SK-N-DZ (cell line): ENCODE measurements around the gene GOLGB1.

ENCODE experiments used
- DNase-seq: peaks from one replicate; pipeline ENCODE4 v3.0.0-alpha.2; 2015; ENCODE audit warnings: low spot score
- small RNA-seq, 2 experiments: library from RNA; depleted of rRNA; stranded (forward); fragments of <200 nt; gene quantifications; one replicate each; pipeline ENCODE3, GENCODE V24; 2014

GOLGB1 gene

DNA sequence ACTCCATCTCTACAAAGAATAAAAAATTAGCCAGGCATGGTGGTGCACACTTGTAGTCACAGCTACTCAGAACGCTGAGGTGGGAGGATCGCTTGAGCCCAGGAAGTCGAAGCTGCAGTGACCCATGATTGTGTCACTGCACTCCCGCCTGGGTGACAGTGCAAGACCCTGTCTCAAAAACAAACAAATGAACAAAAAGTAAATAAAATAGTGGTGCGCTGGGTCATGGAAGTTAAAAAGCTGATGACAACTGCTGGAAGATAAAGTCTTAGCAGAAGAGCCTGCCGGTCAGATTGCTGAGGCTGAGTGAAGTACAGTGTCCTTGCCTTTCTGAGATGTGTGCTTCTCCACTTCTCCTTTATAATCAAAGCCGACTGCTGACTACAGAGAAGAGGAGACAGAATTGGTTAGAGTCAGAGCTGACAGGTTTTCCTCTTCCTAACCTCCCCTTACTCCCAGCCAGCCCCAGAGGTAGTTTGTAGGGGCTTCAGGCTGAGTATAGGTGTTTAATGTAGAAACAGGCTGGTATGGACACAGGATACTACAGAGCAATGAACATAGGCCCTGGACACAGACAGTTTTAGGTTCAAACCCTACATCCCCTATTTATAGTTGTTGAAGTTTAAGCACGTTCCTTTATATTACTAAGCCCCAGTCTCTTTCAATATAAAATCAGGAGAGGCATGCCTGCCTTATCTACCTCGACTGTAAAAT, 106.8 kb downstream of the GOLGB1 start:
- no peak for DNase-seq

DNA sequence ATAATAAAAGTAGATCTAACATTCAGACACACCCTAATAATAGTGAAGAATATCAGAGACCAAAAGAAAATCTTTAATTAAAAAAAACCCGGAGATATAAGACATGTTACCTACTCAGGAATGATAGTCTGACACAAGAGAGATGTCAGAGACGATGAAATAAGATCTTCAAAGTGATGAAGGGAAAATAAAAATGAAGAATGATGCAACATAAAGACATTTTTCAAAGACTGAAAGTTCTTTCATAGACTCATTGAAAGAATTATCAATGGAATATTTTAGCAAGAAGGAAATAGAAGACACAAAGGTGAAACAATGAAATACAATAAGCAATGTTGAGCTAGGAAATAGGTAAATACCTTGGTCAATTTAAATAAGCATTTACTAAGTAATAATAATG, 108.4 kb downstream of the GOLGB1 start:
- no peak for DNase-seq

DNA sequence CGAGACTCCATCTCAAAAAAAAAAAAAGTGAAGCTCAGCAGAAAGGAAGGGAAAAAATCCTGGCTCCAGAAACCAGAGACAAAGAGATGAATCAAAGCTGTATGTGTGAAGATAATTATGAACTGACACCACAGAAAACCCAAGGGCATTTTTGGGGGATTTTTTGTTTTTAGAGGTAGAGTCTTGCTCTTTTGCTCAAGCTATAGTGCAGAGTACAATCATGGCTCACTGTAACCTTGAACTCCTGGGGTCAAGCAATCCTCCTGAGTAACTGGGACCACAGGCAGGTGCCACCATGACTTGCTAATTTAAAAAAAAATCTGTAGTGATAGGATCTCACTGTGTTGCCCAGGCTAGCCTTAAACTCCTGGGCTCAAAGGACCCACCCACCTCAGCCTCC, 111.6 kb downstream of the GOLGB1 start:
- no peak for DNase-seq

DNA sequence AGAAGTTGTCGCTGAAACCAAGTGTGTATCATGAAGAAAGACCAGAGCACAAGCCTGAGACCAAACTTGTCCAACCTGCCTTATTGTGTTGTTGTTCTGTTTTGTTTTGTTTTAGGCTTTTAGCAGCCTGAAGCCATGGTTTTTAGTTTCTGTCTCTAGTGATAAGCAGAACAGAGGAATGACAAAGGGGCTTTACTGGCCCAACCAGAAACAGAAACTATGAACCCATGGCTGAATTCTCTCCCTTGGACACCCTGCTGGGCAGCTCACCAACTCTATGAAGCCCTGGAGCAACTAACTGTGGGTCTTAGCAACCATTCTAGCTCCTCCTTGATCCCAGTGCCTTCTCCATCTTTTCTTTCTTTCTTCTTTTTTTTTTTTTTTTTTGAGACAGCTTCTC, 119.2 kb downstream of the GOLGB1 start:
- DNase-seq, result no peak

DNA sequence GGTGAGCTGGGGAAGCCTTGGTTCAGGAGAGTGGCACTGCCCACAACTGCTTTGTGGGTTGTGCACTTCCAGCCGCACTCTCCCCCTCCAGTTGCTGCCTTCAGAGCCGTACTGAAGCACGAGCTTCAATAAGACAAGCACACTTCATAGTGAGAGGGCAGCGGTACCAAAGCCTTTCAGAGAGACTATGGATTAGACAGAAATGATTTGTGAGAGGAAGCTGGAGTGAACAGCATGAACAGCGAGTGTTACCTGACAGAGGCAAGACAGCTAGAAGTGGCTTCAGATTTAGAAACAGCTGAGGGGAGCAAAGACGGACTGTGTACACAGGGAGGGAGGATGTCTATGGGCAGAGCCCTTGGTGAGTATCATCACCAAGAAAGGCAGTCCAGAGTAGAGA, 119.9 kb downstream of the GOLGB1 start:
- DNase-seq, result no peak

DNA sequence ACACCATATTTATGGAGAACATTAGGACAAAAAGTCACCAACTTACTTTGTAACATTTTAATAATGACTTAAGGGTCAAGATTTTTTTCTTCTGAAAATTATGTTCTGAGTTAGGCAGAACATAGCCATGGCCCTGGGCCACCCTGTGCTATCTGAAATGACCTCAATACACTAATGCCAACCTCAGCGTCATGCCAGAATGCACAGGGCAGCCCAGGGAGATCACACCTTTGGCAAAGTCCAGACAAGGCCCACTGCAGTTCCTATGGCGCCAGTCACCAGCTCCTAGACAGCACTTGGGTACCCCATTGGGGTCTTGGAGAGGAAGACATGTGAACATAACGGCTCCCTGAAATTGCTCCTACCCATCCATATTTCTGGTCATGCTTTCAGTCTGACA, 121.9 kb downstream of the GOLGB1 start:
- no peak for DNase-seq

DNA sequence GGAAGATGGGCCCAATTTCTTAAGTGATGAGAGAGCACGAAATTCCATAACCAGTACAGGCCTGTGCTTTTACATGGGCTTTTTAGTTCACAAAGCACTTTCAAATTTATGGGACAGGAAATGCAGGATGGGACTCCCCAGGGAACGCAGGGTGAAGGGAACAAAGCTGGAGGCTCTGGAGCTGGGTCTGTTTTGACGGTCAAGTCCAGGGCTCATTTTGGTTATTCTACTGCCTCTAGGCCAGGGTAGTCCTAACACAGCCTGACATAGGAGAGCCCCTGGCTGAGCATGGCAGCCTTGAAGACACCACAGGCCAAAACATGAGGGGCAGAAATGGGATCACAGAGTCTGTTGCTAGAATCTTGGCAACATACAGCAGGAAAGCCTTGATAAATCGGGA, 122.3 kb downstream of the GOLGB1 start:
- DNase-seq, result no peak

DNA sequence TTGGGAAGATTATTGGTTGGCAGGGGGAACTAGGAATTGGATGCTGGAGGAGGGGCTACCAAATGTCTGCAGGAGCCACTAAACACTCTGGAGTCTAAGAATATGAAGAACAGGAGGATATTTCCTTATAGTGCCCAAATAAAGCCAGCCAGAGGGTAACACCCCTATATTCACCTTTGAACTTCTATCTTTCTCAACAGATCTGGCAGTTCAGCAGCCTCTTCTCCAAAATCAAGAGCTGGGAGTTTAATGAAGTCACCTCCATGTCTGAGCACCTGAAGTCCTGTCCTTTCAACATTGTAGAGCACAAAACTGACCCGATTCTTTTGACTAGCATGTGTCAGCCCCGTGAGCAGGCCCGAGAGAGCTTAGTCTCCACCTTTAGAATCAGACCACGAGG, 123.0 kb downstream of the GOLGB1 start:
- DNase-seq, result no peak

DNA sequence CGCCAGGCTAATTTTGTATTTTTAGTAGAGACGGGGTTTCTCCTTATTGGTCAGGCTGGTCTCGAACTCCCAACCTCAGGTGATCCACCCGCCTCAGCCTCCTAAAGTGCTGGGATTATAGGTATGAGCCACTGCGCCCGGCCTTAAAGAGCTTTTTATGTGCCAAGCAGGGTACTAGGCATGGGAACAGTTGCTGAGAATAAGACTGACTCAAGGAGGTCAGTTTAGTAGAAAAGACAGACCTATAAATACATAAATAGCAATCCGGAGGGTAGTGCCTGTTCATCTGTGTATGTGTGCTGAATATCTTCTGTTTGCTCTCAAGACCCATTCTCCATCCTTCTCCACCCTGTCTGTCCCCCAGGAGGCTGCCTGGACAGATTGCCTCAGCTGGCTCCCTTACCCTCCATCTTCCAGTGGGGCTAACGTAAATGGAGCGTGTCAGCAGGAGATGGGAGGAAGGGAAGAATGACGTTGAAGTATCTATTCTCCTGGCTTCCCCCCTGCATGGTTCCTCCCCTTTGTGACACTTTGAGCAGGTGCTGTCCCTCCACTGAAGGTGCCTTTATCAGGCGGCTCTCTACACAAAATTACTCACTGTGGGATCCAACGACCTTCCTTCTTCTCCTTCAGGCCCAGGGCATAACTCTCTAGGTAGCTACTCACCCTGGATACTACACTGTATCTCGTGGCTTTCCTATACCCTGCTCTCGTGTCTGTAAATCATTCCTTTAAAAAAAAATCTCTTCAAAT, 125.2 kb downstream of the GOLGB1 start:
- DNase-seq, result no peak

DNA sequence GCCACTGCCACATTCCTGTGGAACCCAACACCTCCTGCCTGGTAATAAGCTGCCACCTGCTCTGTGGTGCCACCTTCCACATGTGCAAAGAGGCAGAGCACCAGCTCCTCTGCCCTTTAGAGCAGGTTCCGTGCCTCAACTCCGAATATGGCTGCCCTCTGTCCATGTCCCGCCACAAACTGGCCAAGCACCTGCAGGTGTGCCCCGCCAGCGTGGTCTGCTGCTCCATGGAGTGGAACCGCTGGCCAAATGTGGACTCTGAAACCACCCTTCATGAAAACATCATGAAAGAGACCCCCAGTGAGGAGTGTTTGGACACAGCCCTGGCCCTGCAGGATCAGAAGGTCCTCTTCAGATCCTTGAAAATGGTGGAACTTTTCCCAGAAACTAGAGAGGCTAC, 128.1 kb downstream of the GOLGB1 start:
- no peak for DNase-seq

DNA sequence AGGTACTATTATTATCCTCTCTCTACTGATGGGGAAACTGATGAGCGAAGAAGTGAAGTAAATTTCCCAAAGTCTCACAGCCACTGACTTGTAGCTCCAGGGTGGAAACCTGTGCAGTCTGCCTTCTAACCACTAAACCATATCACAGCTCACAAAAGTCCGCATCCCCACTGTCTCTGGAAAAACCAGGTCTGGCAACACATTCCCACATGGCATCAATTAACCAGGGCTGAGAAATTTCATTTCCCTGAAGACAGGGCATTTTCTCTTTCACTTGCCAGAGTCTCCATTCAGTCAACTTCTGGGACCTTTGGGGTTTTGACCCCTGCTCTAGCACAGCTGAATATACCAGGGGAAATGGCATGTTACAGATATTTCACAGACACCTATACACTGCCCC, 129.8 kb downstream of the GOLGB1 start:
- no peak for DNase-seq

Small RNA genes lying within 50 kb of the gene (small RNA-seq; reads per million reads assigned to genes)
- 0.09 to 0.18 reads per million in 2 experiments for gene RNU4-62P
